SK-N-SH treated with all-trans-retinoic acid at 6 μM for 48 hours (cell line): ENCODE results near the gene DNASE1.

ENCODE experiments used
- ARNTL ChIP-seq: fragments of 450-650 bp; formaldehyde crosslinking; IDR thresholded peaks from 2 replicates; pipeline ENCODE4 v1.5.0; 2020; ENCODE audit warnings: low read depth, mild to moderate bottlenecking, moderate library complexity, borderline replicate concordance
- CREB5 ChIP-seq: fragments of 250-450 bp; sonication (Bioruptor Pico); IDR thresholded peaks from 2 replicates; pipeline ENCODE4 v1.5.1; 2020; ENCODE audit warnings: low read depth, mild to moderate bottlenecking, moderate library complexity
- ESRRG ChIP-seq: fragments of 250-450 bp; sonication (Bioruptor Pico); IDR thresholded peaks from 2 replicates; pipeline ENCODE4 v1.6.1; 2021; ENCODE audit warnings: mild to moderate bottlenecking
- GLIS3 ChIP-seq: fragments of 250-450 bp; sonication (Bioruptor Pico); IDR thresholded peaks from 2 replicates; pipeline ENCODE4 v1.5.0; 2020; ENCODE audit warnings: mild to moderate bottlenecking, moderate library complexity
- ISL1 ChIP-seq: fragments of 250-450 bp; sonication (Bioruptor Pico); IDR thresholded peaks from 2 replicates; pipeline ENCODE4 v2.1.2; 2022; ENCODE audit warnings: mild to moderate bottlenecking, moderate library complexity
- PATZ1 ChIP-seq: fragments of 250-450 bp; sonication (Bioruptor Pico); IDR thresholded peaks from 2 replicates; pipeline ENCODE4 v1.8.0; 2020; ENCODE audit warnings: mild to moderate bottlenecking, moderate library complexity, borderline replicate concordance
- RARB ChIP-seq: fragments of 250-450 bp; sonication (Bioruptor Pico); IDR thresholded peaks from 2 replicates; pipeline ENCODE4 v1.8.0; 2021; ENCODE audit warnings: mild to moderate bottlenecking, moderate library complexity
- TOX ChIP-seq: fragments of 250-450 bp; sonication (Bioruptor Pico); IDR thresholded peaks from 2 replicates; pipeline ENCODE4 v1.8.0; 2021; ENCODE audit warnings: mild to moderate bottlenecking, moderate library complexity, borderline replicate concordance
- TSHZ2 ChIP-seq: fragments of 250-450 bp; sonication (Bioruptor Pico); IDR thresholded peaks from 2 replicates; pipeline ENCODE4 v1.5.0; 2020; ENCODE audit warnings: mild to moderate bottlenecking, moderate library complexity
- ZFP3 ChIP-seq: fragments of 250-450 bp; sonication (Bioruptor Pico); IDR thresholded peaks from 2 replicates; pipeline ENCODE4 v1.5.0; 2020; ENCODE audit warnings: mild to moderate bottlenecking, moderate library complexity
- ZFP30 ChIP-seq: fragments of 450-650 bp; formaldehyde crosslinking; IDR thresholded peaks from 2 replicates; pipeline ENCODE4 v1.5.0; 2022; ENCODE audit warnings: mild to moderate bottlenecking, moderate library complexity
- ZNF70 ChIP-seq: fragments of 450-650 bp; formaldehyde crosslinking; IDR thresholded peaks from 2 replicates; pipeline ENCODE4 v1.5.0; 2020; ENCODE audit warnings: mild to moderate bottlenecking, moderate library complexity
- ZNF8 ChIP-seq: fragments of 450-650 bp; formaldehyde crosslinking; IDR thresholded peaks from 2 replicates; pipeline ENCODE4 v1.5.0; 2020; ENCODE audit warnings: mild to moderate bottlenecking, moderate library complexity

- TF ChIP-seq PATZ1 (CRISPR knock-in tag) (no peak), ARNTL (no peak), RARB (CRISPR knock-in tag) (no peak), ZFP30 (CRISPR knock-in tag) (no peak), TOX (CRISPR knock-in tag) (no peak), ESRRG (CRISPR knock-in tag) (no peak), ZNF8 (CRISPR knock-in tag) (no peak), CREB5 (CRISPR knock-in tag) (no peak), GLIS3 (CRISPR knock-in tag) (no peak), TSHZ2 (CRISPR knock-in tag) (no peak), ZFP3 (CRISPR knock-in tag) (no peak), ZNF70 (CRISPR knock-in tag) (no peak), ISL1 (CRISPR knock-in tag) (no peak)
These were observed 35.7 kb upstream of the DNASE1 start for GRCh38 chr16:3618769-3619141.
